Measurements from ENCODE around the gene GPR61. TPM values are rescaled to one million over a fixed set of nuclear protein-coding genes. Genes with fewer than 3 reads are reported as not detected.

Gene GPR61
- polyA plus RNA-seq, 1 donor from 2014 or later: 9.7 TPM

DNA sequence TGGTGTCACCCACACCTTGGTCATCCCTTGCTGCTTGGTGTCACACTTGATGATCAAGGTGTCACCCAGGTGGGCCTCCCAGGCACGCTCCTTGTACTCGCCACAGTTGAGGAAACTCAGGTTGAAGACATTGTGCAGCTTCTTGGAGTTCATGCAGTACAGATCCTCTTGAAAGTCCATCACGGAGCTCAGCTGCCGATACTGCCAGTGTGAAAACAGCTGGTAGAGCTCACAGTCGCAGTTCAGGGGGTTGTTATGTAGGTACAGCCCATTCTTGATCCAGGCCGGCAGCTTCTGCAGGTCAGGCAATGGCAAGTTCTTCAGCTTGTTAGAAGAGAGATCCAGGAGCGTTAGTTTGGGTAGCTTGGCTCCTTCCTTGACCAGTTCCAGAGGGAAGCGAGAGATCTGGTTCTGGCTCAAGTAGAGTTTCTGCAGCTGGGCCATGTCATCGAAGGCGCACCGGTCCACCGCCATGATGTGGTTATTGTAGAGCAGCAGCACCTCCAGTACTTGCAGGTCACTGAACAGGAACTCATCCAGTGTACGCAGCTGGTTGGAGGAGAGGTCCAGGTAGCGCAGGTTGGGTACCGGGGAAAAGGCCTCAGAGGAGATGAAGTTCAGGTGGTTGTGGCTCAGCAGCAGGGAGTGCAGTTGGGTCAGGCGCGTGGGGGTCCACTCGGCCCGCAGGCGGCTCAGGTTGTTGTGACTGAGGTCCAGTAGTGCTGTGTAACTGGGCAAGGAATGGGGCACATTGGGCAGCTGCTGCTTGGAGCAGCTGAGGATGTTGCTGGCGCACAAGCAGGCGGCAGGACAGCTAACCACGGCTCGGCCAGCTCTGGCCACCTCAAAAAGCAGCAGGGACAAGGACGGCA lies 31.4 kb upstream of the GPR61 start:
- Histone ChIP-seq H3K9me2 (ENCODE audit: insufficient read depth, low read length) (no peaks in the 10 kb centered on the region), H4K20me1 (ENCODE audit: insufficient read depth) (no peaks in the 10 kb centered on the region), H3K4me3 (ENCODE audit: low read length) (peak overlapping the region; percentile 83), H2AFZ (ENCODE audit: low read depth, low read length) (no peak overlapping the region), H3K36me3 (ENCODE audit: insufficient read depth, low read length) (no peaks in the 10 kb centered on the region), H3K27me3 (ENCODE audit: insufficient read depth, low read depth, low read length) (no peaks in the 10 kb centered on the region), H3K79me2 (replicated peaks; ENCODE audit: insufficient read depth, low read length) (no peaks in the 10 kb centered on the region), H3K27ac (ENCODE audit: low read length) (no peak overlapping the region), H3K4me2 (ENCODE audit: low read length) (no peak overlapping the region), H3K9ac (ENCODE audit: low read length) (no peak overlapping the region), H3F3A (ENCODE audit: insufficient read depth, low read length, poor library complexity, severe bottlenecking) (no peaks in the 10 kb centered on the region), H3K9me3 (ENCODE audit: low read length) (no peaks in the 10 kb centered on the region)
- TF ChIP-seq REST (IDR thresholded peaks at IDR 0.05; ENCODE audit: borderline replicate concordance): no peak
- TF ChIP-seq EP300 (conservative IDR thresholded peaks at IDR 0.05; ENCODE audit: poor library complexity, severe bottlenecking): no peak
- TF ChIP-seq POLR2AphosphoS5 (IDR thresholded peaks at IDR 0.05): no peak

GRCh38 chr1:109508873-109509175 lies 30.8 kb upstream of the GPR61 start:
- TF ChIP-seq, protein P1, sequence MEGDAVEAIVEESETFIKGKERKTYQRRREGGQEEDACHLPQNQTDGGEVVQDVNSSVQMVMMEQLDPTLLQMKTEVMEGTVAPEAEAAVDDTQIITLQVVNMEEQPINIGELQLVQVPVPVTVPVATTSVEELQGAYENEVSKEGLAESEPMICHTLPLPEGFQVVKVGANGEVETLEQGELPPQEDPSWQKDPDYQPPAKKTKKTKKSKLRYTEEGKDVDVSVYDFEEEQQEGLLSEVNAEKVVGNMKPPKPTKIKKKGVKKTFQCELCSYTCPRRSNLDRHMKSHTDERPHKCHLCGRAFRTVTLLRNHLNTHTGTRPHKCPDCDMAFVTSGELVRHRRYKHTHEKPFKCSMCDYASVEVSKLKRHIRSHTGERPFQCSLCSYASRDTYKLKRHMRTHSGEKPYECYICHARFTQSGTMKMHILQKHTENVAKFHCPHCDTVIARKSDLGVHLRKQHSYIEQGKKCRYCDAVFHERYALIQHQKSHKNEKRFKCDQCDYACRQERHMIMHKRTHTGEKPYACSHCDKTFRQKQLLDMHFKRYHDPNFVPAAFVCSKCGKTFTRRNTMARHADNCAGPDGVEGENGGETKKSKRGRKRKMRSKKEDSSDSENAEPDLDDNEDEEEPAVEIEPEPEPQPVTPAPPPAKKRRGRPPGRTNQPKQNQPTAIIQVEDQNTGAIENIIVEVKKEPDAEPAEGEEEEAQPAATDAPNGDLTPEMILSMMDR (IDR thresholded peaks at IDR 0.05; ENCODE audit: poor library complexity, severe bottlenecking): no peak
- TF ChIP-seq RAD21 (conservative IDR thresholded peaks at IDR 0.05) (no peak), MXI1 (conservative IDR thresholded peaks at IDR 0.05; ENCODE audit: poor library complexity, severe bottlenecking) (no peak), REST (IDR thresholded peaks at IDR 0.05; ENCODE audit: borderline replicate concordance) (no peak), EP300 (conservative IDR thresholded peaks at IDR 0.05; ENCODE audit: poor library complexity, severe bottlenecking) (no peak), SMC3 (conservative IDR thresholded peaks at IDR 0.05; ENCODE audit: poor library complexity) (no peak), TAF1 (IDR thresholded peaks at IDR 0.05; ENCODE audit: low read depth) (no peak)
- H3K9ac ChIP-seq (ENCODE audit: low read length): peak overlapping the region; percentile 68
- no peak overlapping the region for H3K27ac ChIP-seq (ENCODE audit: low read length)
- no peaks in the 10 kb centered on the region for H3K36me3 ChIP-seq (ENCODE audit: insufficient read depth, low read length)
- H2AFZ ChIP-seq (ENCODE audit: low read depth, low read length): peak overlapping the region; percentile 40
- no peaks in the 10 kb centered on the region for H3K9me2 ChIP-seq (ENCODE audit: insufficient read depth, low read length)
- H3K27me3 ChIP-seq (ENCODE audit: insufficient read depth, low read depth, low read length): no peaks in the 10 kb centered on the region
- H3K4me2 ChIP-seq (ENCODE audit: low read length): peak overlapping the region; percentile 97
- no peaks in the 10 kb centered on the region for H3F3A ChIP-seq (ENCODE audit: insufficient read depth, low read length, poor library complexity, severe bottlenecking)
- H3K4me3 ChIP-seq (ENCODE audit: low read length): peak overlapping the region; percentile 83
- H3K9me3 ChIP-seq (ENCODE audit: low read length): no peaks in the 10 kb centered on the region
- no peaks in the 10 kb centered on the region for H4K20me1 ChIP-seq (ENCODE audit: insufficient read depth)
- H3K79me2 ChIP-seq (replicated peaks; ENCODE audit: insufficient read depth, low read length): no peaks in the 10 kb centered on the region
